GM12874 (cell line): ENCODE data around the gene ADGRF1.

Experiments used
- TF ChIP-seq, protein P1 (sequence below): IDR thresholded peaks from 2 replicates; pipeline ENCODE4 v1.5.1; 2011; ENCODE audit warnings: low read depth, mild to moderate bottlenecking, control low read depth, low read length, moderate library complexity; ENCODE audit not compliant: insufficient read depth

Gene ADGRF1

DNA sequence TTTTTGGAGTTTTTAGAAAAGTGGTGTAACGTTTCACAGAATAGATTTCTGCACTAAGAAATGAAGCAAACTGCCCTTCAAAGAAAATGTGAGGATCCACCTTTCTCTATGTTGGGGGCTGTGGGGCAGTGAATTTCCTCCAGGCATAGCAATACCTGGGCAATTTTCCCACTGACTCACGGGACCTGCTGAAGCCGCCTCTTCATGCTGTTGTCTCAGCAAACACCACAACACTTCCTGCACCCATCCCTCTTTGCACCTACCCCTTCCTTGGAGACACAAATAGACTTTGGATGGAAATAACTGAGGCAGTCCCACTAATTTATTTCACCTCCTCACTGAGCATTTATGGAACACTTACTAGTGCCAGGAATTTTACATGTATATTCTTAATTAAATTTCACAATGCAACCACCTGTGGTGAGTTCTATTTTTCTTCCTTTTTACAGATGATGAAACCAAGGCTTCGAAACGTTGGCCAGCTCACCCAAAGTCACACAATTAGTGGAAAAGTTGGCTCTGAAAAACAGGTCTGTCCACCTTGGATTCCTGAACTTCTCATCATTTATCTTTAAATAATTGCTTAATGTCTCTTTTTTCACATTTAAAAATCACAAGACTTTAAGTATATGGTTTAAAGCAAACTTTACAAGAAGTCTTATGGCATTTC lies 17.2 kb upstream of the ADGRF1 start:
- TF ChIP-seq, protein P1, sequence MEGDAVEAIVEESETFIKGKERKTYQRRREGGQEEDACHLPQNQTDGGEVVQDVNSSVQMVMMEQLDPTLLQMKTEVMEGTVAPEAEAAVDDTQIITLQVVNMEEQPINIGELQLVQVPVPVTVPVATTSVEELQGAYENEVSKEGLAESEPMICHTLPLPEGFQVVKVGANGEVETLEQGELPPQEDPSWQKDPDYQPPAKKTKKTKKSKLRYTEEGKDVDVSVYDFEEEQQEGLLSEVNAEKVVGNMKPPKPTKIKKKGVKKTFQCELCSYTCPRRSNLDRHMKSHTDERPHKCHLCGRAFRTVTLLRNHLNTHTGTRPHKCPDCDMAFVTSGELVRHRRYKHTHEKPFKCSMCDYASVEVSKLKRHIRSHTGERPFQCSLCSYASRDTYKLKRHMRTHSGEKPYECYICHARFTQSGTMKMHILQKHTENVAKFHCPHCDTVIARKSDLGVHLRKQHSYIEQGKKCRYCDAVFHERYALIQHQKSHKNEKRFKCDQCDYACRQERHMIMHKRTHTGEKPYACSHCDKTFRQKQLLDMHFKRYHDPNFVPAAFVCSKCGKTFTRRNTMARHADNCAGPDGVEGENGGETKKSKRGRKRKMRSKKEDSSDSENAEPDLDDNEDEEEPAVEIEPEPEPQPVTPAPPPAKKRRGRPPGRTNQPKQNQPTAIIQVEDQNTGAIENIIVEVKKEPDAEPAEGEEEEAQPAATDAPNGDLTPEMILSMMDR = no peak

DNA sequence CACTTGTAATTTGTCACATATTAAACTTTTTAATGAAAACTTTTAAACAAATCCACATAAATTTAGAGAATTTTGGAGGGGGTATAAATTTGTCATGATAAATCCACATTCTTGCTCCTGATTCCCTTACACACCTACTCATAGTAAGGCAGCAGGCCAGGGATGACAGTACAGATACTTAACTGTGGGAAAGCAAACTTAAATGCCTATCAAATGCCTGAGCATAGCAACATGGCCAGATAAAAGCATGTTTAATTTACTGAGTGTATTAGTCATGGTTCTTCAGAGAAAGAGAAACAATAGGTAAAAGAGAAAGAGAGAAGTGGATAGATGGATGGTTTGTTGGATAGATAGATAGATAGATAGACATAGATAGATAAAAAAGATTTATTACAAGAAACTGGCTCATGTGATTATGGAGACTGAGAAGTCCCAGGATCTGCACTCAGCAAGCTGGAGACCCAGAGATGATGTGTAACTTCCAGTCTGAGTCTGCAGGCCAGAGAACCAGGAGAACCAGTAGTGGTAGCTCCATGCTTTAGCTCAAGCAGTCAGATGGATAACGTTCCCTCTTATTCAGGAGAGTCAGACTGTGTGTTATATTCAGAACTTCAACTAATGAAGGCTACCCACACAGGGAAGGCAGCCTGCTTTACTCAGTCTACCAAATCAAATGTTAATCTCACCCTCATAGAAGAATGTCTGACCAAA lies 15.9 kb upstream of the ADGRF1 start:
- TF ChIP-seq, protein P1 = no peak

DNA sequence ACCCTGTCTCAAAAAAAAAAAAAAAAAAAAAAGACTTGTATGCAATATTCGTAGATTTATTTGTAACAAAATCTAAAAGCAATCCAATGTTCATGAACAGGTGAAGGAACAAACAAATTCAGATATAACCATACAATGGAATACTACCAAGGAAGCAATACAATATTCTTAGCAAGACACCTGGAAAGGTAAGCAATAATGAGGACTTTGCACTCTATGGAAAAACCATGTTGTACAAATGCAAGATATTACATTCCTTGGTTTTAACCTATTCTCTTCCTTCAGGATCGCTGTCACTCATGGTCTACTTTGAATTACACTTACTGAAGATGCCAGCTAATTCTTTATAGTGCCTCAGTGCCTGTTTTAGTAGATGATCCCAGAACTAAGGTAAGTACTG lies 14.7 kb upstream of the ADGRF1 start:
- TF ChIP-seq, protein P1 = no peak

DNA sequence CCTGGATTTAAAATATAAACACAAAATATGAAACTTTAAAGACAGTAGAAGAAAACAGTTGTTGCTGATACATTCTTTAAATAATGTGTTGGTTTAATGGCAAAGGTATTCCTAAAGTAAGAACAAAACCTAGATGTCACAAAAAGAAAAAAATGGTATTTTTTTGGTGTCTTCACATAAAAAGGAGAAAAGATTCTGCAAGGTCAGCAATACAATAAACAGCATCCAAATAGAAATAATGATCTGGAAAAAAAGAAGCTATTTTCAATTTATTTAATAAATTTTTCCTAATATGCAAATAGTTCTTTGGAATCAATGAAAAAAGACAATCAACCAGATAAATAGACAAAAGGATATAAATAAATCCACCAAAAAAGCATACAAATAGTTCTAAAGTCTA lies 6.5 kb upstream of the ADGRF1 start:
- TF ChIP-seq, protein P1 = no peak

DNA sequence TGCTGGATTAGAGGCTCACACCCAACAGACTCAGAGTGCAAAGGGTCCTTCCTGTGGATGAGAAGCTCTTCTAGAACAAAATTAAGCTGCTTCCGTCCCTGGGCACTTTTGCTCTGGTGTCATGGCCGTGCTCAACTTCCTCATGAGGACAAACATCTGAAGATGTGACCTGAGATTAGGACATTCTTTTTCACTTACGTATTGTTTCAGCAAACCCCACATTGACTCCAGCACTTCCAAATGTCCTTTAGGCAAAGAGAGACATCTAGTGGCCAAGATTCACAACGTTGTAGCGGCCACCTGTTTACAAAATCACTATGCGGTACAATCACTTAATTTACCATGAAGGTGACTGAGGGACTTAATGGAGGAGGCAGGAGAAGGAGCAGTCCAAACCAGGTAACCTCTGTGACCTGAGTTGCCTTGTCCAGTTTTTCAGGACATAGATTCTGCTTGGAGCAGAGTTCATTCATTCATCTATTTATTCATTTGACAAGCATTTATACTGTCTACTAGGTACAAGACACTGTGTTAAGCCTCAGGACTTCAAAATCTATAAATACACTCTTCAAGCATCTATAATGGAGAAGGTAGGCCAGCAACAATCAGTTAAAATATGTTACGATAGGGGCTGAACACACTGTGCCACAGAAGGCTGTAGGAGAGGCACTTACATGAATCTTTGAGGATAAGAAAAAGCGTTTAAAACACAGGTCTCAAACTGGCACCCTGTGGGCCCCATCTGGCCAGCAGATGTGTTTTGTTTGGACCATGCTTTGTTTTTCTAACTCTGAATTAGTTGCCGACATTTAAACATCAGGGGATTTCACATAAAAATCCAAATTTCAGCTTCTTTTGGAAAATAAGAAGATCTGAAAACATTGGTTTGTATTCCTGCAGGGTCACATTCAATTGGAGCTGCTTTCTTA lies 5.6 kb upstream of the ADGRF1 start:
- TF ChIP-seq, protein P1 = peak; percentile 70

DNA sequence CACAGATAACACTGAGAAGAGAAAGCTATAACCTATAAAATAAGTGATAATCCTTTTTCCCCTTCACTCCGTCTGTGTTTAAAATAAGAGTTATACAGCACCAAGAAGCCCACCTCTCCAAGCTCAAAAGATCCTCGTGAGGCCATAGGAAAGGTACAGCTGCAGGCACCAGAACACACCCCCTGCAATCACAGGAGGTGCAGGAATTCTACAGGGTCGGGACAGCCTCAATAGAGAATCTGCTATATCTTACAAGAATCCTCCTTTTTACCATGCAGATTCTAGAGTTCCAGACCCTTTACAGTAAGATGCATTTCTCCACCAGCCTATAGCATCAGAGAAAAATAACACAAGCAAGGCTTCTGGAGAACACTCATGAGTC lies 5.0 kb upstream of the ADGRF1 start:
- TF ChIP-seq, protein P1 = no peak

DNA sequence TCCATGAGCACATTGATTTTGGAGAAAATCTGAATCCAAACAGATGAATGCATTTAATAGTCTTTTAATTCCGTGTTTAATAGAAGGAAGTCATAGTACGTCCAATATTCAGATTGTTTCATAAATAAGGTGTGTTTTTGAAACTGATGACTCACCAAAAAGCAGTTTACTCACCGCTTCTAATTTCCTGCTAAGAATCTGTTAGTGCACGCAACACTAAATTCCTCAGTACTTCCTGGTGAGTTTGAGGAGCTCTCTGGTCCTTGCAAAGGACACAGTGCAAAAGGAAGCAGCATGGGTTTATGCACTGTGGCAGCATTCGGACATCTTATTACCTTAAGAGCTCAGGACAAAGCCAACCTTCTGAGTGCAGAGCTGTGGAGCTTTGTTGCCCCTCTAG lies 2.3 kb upstream of the ADGRF1 start:
- TF ChIP-seq, protein P1 = no peak
